ENCODE data around the gene FAM13B.

FAM13B gene

GRCh38 chr5:137937994-137938750 is 94.7 kb downstream of the FAM13B start:
- H3K4me3 ChIP-seq (ENCODE audit: low read length), result no peak overlapping the region
- no peaks in the 10 kb centered on the region for H3K27me3 ChIP-seq (ENCODE audit: insufficient read depth, low read length)
- H2AFZ ChIP-seq (ENCODE audit: low read depth, low read length), result no peak overlapping the region
- H3K36me3 ChIP-seq (ENCODE audit: insufficient read depth, low read length), result peaks cover 64% of the 10 kb centered on the region
- no peaks in the 10 kb centered on the region for H3K9me3 ChIP-seq (ENCODE audit: low read length)
- H3K4me1 ChIP-seq (ENCODE audit: insufficient read depth, low read length), result no peaks in the 10 kb centered on the region

GRCh38 chr5:137935694-137936093 is 97.2 kb downstream of the FAM13B start:
- Histone ChIP-seq H3K9me3 (ENCODE audit: low read length) (no peaks in the 10 kb centered on the region), H3K4me1 (ENCODE audit: insufficient read depth, low read length) (no peaks in the 10 kb centered on the region), H3K27me3 (ENCODE audit: insufficient read depth, low read length) (no peaks in the 10 kb centered on the region), H3K4me3 (ENCODE audit: low read length) (no peak overlapping the region), H2AFZ (ENCODE audit: low read depth, low read length) (no peak overlapping the region), H3K36me3 (ENCODE audit: insufficient read depth, low read length) (peaks cover 40% of the 10 kb centered on the region)

- H2AFZ ChIP-seq (ENCODE audit: low read depth, low read length), result no peak overlapping the region
- peaks cover 35% of the 10 kb centered on the region for H3K36me3 ChIP-seq (ENCODE audit: insufficient read depth, low read length)
- no peak overlapping the region for H3K4me3 ChIP-seq (ENCODE audit: low read length)
- no peaks in the 10 kb centered on the region for H3K9me3 ChIP-seq (ENCODE audit: low read length)
- no peaks in the 10 kb centered on the region for H3K4me1 ChIP-seq (ENCODE audit: insufficient read depth, low read length)
- H3K27me3 ChIP-seq (ENCODE audit: insufficient read depth, low read length), result no peaks in the 10 kb centered on the region
These were observed 97.7 kb downstream of the FAM13B start for GRCh38 chr5:137935190-137935589.

GRCh38 chr5:137933491-137933911 is 99.4 kb downstream of the FAM13B start:
- peaks cover 18% of the 10 kb centered on the region for H3K36me3 ChIP-seq (ENCODE audit: insufficient read depth, low read length)

GRCh38 chr5:137932800-137933199 is 100.1 kb downstream of the FAM13B start:
- no peaks in the 10 kb centered on the region for H3K9me3 ChIP-seq (ENCODE audit: low read length)
- H3K36me3 ChIP-seq (ENCODE audit: insufficient read depth, low read length), result peaks cover 12% of the 10 kb centered on the region
- H3K27me3 ChIP-seq (ENCODE audit: insufficient read depth, low read length), result no peaks in the 10 kb centered on the region
- no peak overlapping the region for H3K4me3 ChIP-seq (ENCODE audit: low read length)
- no peak overlapping the region for H2AFZ ChIP-seq (ENCODE audit: low read depth, low read length)
- H3K4me1 ChIP-seq (ENCODE audit: insufficient read depth, low read length), result no peaks in the 10 kb centered on the region

More at GRCh38 chr5:137933491-137933911, 99.4 kb downstream of the FAM13B start:
- H2AFZ ChIP-seq (ENCODE audit: low read depth, low read length), result no peak overlapping the region
- H3K9me3 ChIP-seq (ENCODE audit: low read length), result no peaks in the 10 kb centered on the region
- H3K27me3 ChIP-seq (ENCODE audit: insufficient read depth, low read length), result no peaks in the 10 kb centered on the region
- H3K4me3 ChIP-seq (ENCODE audit: low read length), result no peak overlapping the region
- no peaks in the 10 kb centered on the region for H3K4me1 ChIP-seq (ENCODE audit: insufficient read depth, low read length)

GRCh38 chr5:137923856-137924255 is 109.0 kb downstream of the FAM13B start:
- Histone ChIP-seq H3K4me3 (ENCODE audit: low read length) (no peak overlapping the region), H3K9me3 (ENCODE audit: low read length) (no peaks in the 10 kb centered on the region), H3K4me1 (ENCODE audit: insufficient read depth, low read length) (no peaks in the 10 kb centered on the region), H3K36me3 (ENCODE audit: insufficient read depth, low read length) (no peaks in the 10 kb centered on the region), H3K27me3 (ENCODE audit: insufficient read depth, low read length) (no peaks in the 10 kb centered on the region), H2AFZ (ENCODE audit: low read depth, low read length) (no peak overlapping the region)

GRCh38 chr5:137921931-137922330 is 110.9 kb downstream of the FAM13B start:
- Histone ChIP-seq H3K4me1 (ENCODE audit: insufficient read depth, low read length) (no peaks in the 10 kb centered on the region), H3K27me3 (ENCODE audit: insufficient read depth, low read length) (no peaks in the 10 kb centered on the region), H3K36me3 (ENCODE audit: insufficient read depth, low read length) (no peaks in the 10 kb centered on the region), H2AFZ (ENCODE audit: low read depth, low read length) (no peak overlapping the region), H3K9me3 (ENCODE audit: low read length) (no peaks in the 10 kb centered on the region), H3K4me3 (ENCODE audit: low read length) (no peak overlapping the region)

- H3K4me3 ChIP-seq (ENCODE audit: low read length), result no peak overlapping the region
- H2AFZ ChIP-seq (ENCODE audit: low read depth, low read length), result no peak overlapping the region
- no peaks in the 10 kb centered on the region for H3K4me1 ChIP-seq (ENCODE audit: insufficient read depth, low read length)
- no peaks in the 10 kb centered on the region for H3K36me3 ChIP-seq (ENCODE audit: insufficient read depth, low read length)
- H3K27me3 ChIP-seq (ENCODE audit: insufficient read depth, low read length), result no peaks in the 10 kb centered on the region
- no peaks in the 10 kb centered on the region for H3K9me3 ChIP-seq (ENCODE audit: low read length)
These were observed 116.0 kb downstream of the FAM13B start for GRCh38 chr5:137916923-137917322.

- no peak overlapping the region for H3K4me3 ChIP-seq (ENCODE audit: low read length)
- no peaks in the 10 kb centered on the region for H3K4me1 ChIP-seq (ENCODE audit: insufficient read depth, low read length)
- H2AFZ ChIP-seq (ENCODE audit: low read depth, low read length), result no peak overlapping the region
- no peaks in the 10 kb centered on the region for H3K36me3 ChIP-seq (ENCODE audit: insufficient read depth, low read length)
- no peaks in the 10 kb centered on the region for H3K9me3 ChIP-seq (ENCODE audit: low read length)
- H3K27me3 ChIP-seq (ENCODE audit: insufficient read depth, low read length), result no peaks in the 10 kb centered on the region
These were observed 118.1 kb downstream of the FAM13B start for GRCh38 chr5:137914758-137915157.

GRCh38 chr5:137902408-137903133 is 130.3 kb downstream of the FAM13B start:
- no peak overlapping the region for H3K4me3 ChIP-seq (ENCODE audit: low read length)
- H3K9me3 ChIP-seq (ENCODE audit: low read length), result no peaks in the 10 kb centered on the region
- H3K27me3 ChIP-seq (ENCODE audit: insufficient read depth, low read length), result peaks cover 2% of the 10 kb centered on the region
- no peaks in the 10 kb centered on the region for H3K36me3 ChIP-seq (ENCODE audit: insufficient read depth, low read length)
- H3K4me1 ChIP-seq (ENCODE audit: insufficient read depth, low read length), result no peaks in the 10 kb centered on the region
- no peak overlapping the region for H2AFZ ChIP-seq (ENCODE audit: low read depth, low read length)

- no peak overlapping the region for H3K4me3 ChIP-seq (ENCODE audit: low read length)
- no peaks in the 10 kb centered on the region for H3K9me3 ChIP-seq (ENCODE audit: low read length)
- H3K27me3 ChIP-seq (ENCODE audit: insufficient read depth, low read length), result no peaks in the 10 kb centered on the region
- no peaks in the 10 kb centered on the region for H3K4me1 ChIP-seq (ENCODE audit: insufficient read depth, low read length)
- no peak overlapping the region for H2AFZ ChIP-seq (ENCODE audit: low read depth, low read length)
- no peaks in the 10 kb centered on the region for H3K36me3 ChIP-seq (ENCODE audit: insufficient read depth, low read length)
These were observed 131.7 kb downstream of the FAM13B start for GRCh38 chr5:137901011-137901817.

GRCh38 chr5:137899493-137899892 is 133.4 kb downstream of the FAM13B start:
- no peaks in the 10 kb centered on the region for H3K36me3 ChIP-seq (ENCODE audit: insufficient read depth, low read length)
- no peak overlapping the region for H2AFZ ChIP-seq (ENCODE audit: low read depth, low read length)
- no peaks in the 10 kb centered on the region for H3K27me3 ChIP-seq (ENCODE audit: insufficient read depth, low read length)
- H3K4me3 ChIP-seq (ENCODE audit: low read length), result no peak overlapping the region
- H3K4me1 ChIP-seq (ENCODE audit: insufficient read depth, low read length), result no peaks in the 10 kb centered on the region
- H3K9me3 ChIP-seq (ENCODE audit: low read length), result no peaks in the 10 kb centered on the region

- H3K36me3 ChIP-seq (ENCODE audit: insufficient read depth, low read length), result no peaks in the 10 kb centered on the region
- no peaks in the 10 kb centered on the region for H3K27me3 ChIP-seq (ENCODE audit: insufficient read depth, low read length)
- no peaks in the 10 kb centered on the region for H3K9me3 ChIP-seq (ENCODE audit: low read length)
- no peak overlapping the region for H2AFZ ChIP-seq (ENCODE audit: low read depth, low read length)
- H3K4me3 ChIP-seq (ENCODE audit: low read length), result no peak overlapping the region
- H3K4me1 ChIP-seq (ENCODE audit: insufficient read depth, low read length), result no peaks in the 10 kb centered on the region
These were observed 136.3 kb downstream of the FAM13B start for GRCh38 chr5:137896560-137896959.

Measured in neuron (in vitro differentiated cells).